ENCODE data around the gene STAT5A.
"Not testable (repeated sequence)": the region's sequence is repeated elsewhere in the genome, so short reads cannot be mapped to it uniquely, and the experiment has no call there.

STAT5A gene

GRCh38 chr17:42309986-42310786 is 21.9 kb downstream of the STAT5A start:
- no peak for DNase-seq

- DNase-seq = no peak
Measured at GRCh38 chr17:42310787-42311215, 22.5 kb downstream of the STAT5A start.

GRCh38 chr17:42311240-42312034 is 23.1 kb downstream of the STAT5A start:
- peak; percentile 37 for DNase-seq

- no peak for DNase-seq
Measured at GRCh38 chr17:42312035-42312284, 23.7 kb downstream of the STAT5A start.

- peak; percentile 74 for DNase-seq
Measured at GRCh38 chr17:42312285-42313130, 24.2 kb downstream of the STAT5A start.

GRCh38 chr17:42313389-42313772 is 25.1 kb downstream of the STAT5A start:
- DNase-seq = no peak

GRCh38 chr17:42313773-42314566 is 25.7 kb downstream of the STAT5A start:
- no peak for DNase-seq

- no peak for DNase-seq
Measured at GRCh38 chr17:42315402-42316156, 27.3 kb downstream of the STAT5A start.

- DNase-seq = no peak
Measured at GRCh38 chr17:42316755-42317154, 28.5 kb downstream of the STAT5A start.

GRCh38 chr17:42317266-42317845 is 29.1 kb downstream of the STAT5A start:
- no peak for DNase-seq

- not testable (repeated sequence) for DNase-seq
Measured at GRCh38 chr17:42317967-42318366, 29.7 kb downstream of the STAT5A start.

- no peak for DNase-seq
Measured at GRCh38 chr17:42321555-42321954, 33.3 kb downstream of the STAT5A start.

GRCh38 chr17:42322382-42323267 is 34.3 kb downstream of the STAT5A start:
- DNase-seq = peak; percentile 85

GRCh38 chr17:42323268-42323773 is 35.0 kb downstream of the STAT5A start:
- DNase-seq = no peak

GRCh38 chr17:42325026-42325425 is 36.7 kb downstream of the STAT5A start:
- DNase-seq = peak; percentile 81

- DNase-seq = peak; percentile 66
Measured at GRCh38 chr17:42329025-42329976, 41.0 kb downstream of the STAT5A start.

GRCh38 chr17:42333053-42333452 is 44.8 kb downstream of the STAT5A start:
- no peak for DNase-seq

- DNase-seq = no peak
Measured at GRCh38 chr17:42334677-42335076, 46.4 kb downstream of the STAT5A start.

- no peak for DNase-seq
Measured at GRCh38 chr17:42337442-42337841, 49.1 kb downstream of the STAT5A start.
